GM12872 (cell line): ENCODE measurements around the gene ZNF467.

Source experiments
- CTCF ChIP-seq: IDR thresholded peaks from 3 replicates; pipeline ENCODE4 v1.5.1; 2011; ENCODE audit warnings: low read depth, mild to moderate bottlenecking, low read length, moderate library complexity; ENCODE audit not compliant: insufficient read depth

Gene ZNF467

GRCh38 chr7:149778696-149779501, 5.5 kb upstream of the ZNF467 start:
- no peak for TF ChIP-seq CTCF

GRCh38 chr7:149778327-149778637, 4.9 kb upstream of the ZNF467 start:
- no peak for TF ChIP-seq CTCF

- no peak for TF ChIP-seq CTCF
Measured at GRCh38 chr7:149777551-149778326, 4.4 kb upstream of the ZNF467 start.

- no peak for TF ChIP-seq CTCF
Measured at GRCh38 chr7:149776848-149777407, 3.5 kb upstream of the ZNF467 start.

GRCh38 chr7:149776289-149776688, 2.9 kb upstream of the ZNF467 start:
- TF ChIP-seq CTCF = no peak

- TF ChIP-seq CTCF = no peak
Measured at GRCh38 chr7:149775176-149775556, 1.8 kb upstream of the ZNF467 start.

- no peak for TF ChIP-seq CTCF
Measured at GRCh38 chr7:149774237-149775175, 1.1 kb upstream of the ZNF467 start.
